HG02678 (cell line): ENCODE data around the gene PGGHG.
"Not testable (repeated sequence)": the region's sequence is repeated elsewhere in the genome, so short reads cannot be mapped to it uniquely, and the experiment has no call there.

Experiments
- ATAC-seq: cut with Tn5 transposase; IDR thresholded peaks from one replicate; pipeline ENCODE4 v1.9.1; 2021; ENCODE audit warnings: mild to moderate bottlenecking, moderate library complexity; ENCODE audit not compliant: unreplicated experiment

PGGHG gene

GRCh38 chr11:284105-285020, 4.6 kb upstream of the PGGHG start:
- ATAC-seq, result no peak

- no peak for ATAC-seq
These were observed 3.7 kb upstream of the PGGHG start for GRCh38 chr11:285021-285893.

GRCh38 chr11:285894-286220, 3.1 kb upstream of the PGGHG start:
- ATAC-seq, result no peak

- not testable (repeated sequence) for ATAC-seq
These were observed 1.7 kb upstream of the PGGHG start for GRCh38 chr11:286977-287820.

GRCh38 chr11:287821-288477, 977 bp upstream of the PGGHG start:
- ATAC-seq, result no peak

GRCh38 chr11:289398-289711, 429 bp downstream of the PGGHG start:
- ATAC-seq, result no peak

- ATAC-seq, result no peak
These were observed 1.0 kb downstream of the PGGHG start for GRCh38 chr11:289712-290620.

GRCh38 chr11:290621-291231, 1.8 kb downstream of the PGGHG start:
- ATAC-seq, result no peak

- ATAC-seq, result no peak
These were observed 2.6 kb downstream of the PGGHG start for GRCh38 chr11:291281-292210.

- no peak for ATAC-seq
These were observed 3.5 kb downstream of the PGGHG start for GRCh38 chr11:292211-293121.

- ATAC-seq, result no peak
These were observed 4.4 kb downstream of the PGGHG start for GRCh38 chr11:293271-293851.

GRCh38 chr11:293852-294661, 5.1 kb downstream of the PGGHG start:
- ATAC-seq, result no peak

- no peak for ATAC-seq
These were observed 5.9 kb downstream of the PGGHG start for GRCh38 chr11:294780-295179.

GRCh38 chr11:295351-296170, 6.6 kb downstream of the PGGHG start:
- no peak for ATAC-seq
